Measurements from ENCODE around the gene DSCAM.
"Not testable (repeated sequence)": the region's sequence is repeated elsewhere in the genome, so short reads cannot be mapped to it uniquely, and the experiment has no call there.

Gene DSCAM

GRCh38 chr21:40333731-40334130 lies 513.2 kb downstream of the DSCAM start:
- no peak for TF ChIP-seq CTCF (IDR thresholded peaks at IDR 0.05; ENCODE audit: extremely low read depth, insufficient read depth, missing control alignments)
- no peak for DNase-seq (ENCODE audit: low spot score)
- in situ Hi-C loops (cut with MboI; ENCODE audit: low pct_unique_long_range_greater_than_20kb, low sequenced_read_pairs, unreplicated experiment): no loop called here

GRCh38 chr21:40331804-40332203 lies 515.2 kb downstream of the DSCAM start:
- TF ChIP-seq CTCF (IDR thresholded peaks at IDR 0.05; ENCODE audit: extremely low read depth, insufficient read depth, missing control alignments): no peak
- in situ Hi-C loops (cut with MboI; ENCODE audit: low pct_unique_long_range_greater_than_20kb, low sequenced_read_pairs, unreplicated experiment): no loop called here
- no peak for DNase-seq (ENCODE audit: low spot score)

GRCh38 chr21:40331172-40331571 lies 515.8 kb downstream of the DSCAM start:
- no peak for DNase-seq (ENCODE audit: low spot score)
- TF ChIP-seq CTCF (IDR thresholded peaks at IDR 0.05; ENCODE audit: extremely low read depth, insufficient read depth, missing control alignments): no peak
- in situ Hi-C loops (cut with MboI; ENCODE audit: low pct_unique_long_range_greater_than_20kb, low sequenced_read_pairs, unreplicated experiment): no loop called here

- no peak for DNase-seq (ENCODE audit: low spot score)
- no peak for TF ChIP-seq CTCF (IDR thresholded peaks at IDR 0.05; ENCODE audit: extremely low read depth, insufficient read depth, missing control alignments)
- in situ Hi-C loops (cut with MboI; ENCODE audit: low pct_unique_long_range_greater_than_20kb, low sequenced_read_pairs, unreplicated experiment): no loop called here
These were observed 522.6 kb downstream of the DSCAM start for GRCh38 chr21:40324389-40324788.

GRCh38 chr21:40320718-40321117 lies 526.2 kb downstream of the DSCAM start:
- DNase-seq (ENCODE audit: low spot score); in situ Hi-C loops (cut with MboI; ENCODE audit: low pct_unique_long_range_greater_than_20kb, low sequenced_read_pairs, unreplicated experiment): not testable (repeated sequence)

GRCh38 chr21:40318371-40318770 lies 528.6 kb downstream of the DSCAM start:
- DNase-seq (ENCODE audit: low spot score): no peak
- no peak for TF ChIP-seq CTCF (IDR thresholded peaks at IDR 0.05; ENCODE audit: extremely low read depth, insufficient read depth, missing control alignments)
- in situ Hi-C loops (cut with MboI; ENCODE audit: low pct_unique_long_range_greater_than_20kb, low sequenced_read_pairs, unreplicated experiment): no loop called here

GRCh38 chr21:40316104-40316503 lies 530.9 kb downstream of the DSCAM start:
- DNase-seq (ENCODE audit: low spot score): no peak
- in situ Hi-C loops (cut with MboI; ENCODE audit: low pct_unique_long_range_greater_than_20kb, low sequenced_read_pairs, unreplicated experiment): no loop called here
- no peak for TF ChIP-seq CTCF (IDR thresholded peaks at IDR 0.05; ENCODE audit: extremely low read depth, insufficient read depth, missing control alignments)

All from GM13977 (cell line).